Upper lobe of right lung (tissue), 1 donor: ENCODE results near the gene METTL24. TPM values are rescaled to one million over a fixed set of nuclear protein-coding genes. Genes with fewer than 3 reads are reported as not detected.

Source experiments
- ATAC-seq: fragments of 200-7000 bp; cut with Tn5 transposase; one replicate; pipeline ENCODE4 v1.9.1; 2020; ENCODE audit warnings: mild to moderate bottlenecking, moderate library complexity
- DNase-seq: peaks from one replicate; pipeline ENCODE4 v3.0.0-alpha.2; 2020
- H3K27ac ChIP-seq: fragments of 200-600 bp; one replicate; pipeline ENCODE4 v1.8.0; 2022
- H3K27me3 ChIP-seq: fragments of 200-600 bp; one replicate; pipeline ENCODE4 v1.8.0; 2022; ENCODE audit warnings: mild to moderate bottlenecking
- H3K36me3 ChIP-seq: fragments of 200-600 bp; one replicate; pipeline ENCODE4 v1.8.0; 2022
- H3K4me1 ChIP-seq: fragments of 200-600 bp; one replicate; pipeline ENCODE4 v1.8.0; 2022
- H3K4me3 ChIP-seq: fragments of 200-600 bp; one replicate; pipeline ENCODE4 v1.8.0; 2022; ENCODE audit warnings: mild to moderate bottlenecking
- H3K9me3 ChIP-seq: fragments of 200-600 bp; one replicate; pipeline ENCODE4 v1.8.0; 2022
- CTCF ChIP-seq: fragments of 200-600 bp; IDR thresholded peaks from one replicate; pipeline ENCODE4 v1.8.0; 2022; ENCODE audit warnings: antibody characterized with exemption
- intact Hi-C: fragments of 100-400 bp; cut with DNase I; formaldehyde crosslinking; loops from one replicate; pipeline ENCODE4 v1.11.0; 2022
- total RNA-seq: library from RNA; stranded (reverse); fragmentation: NEBNext Ultra II Directional; extraction: Animal tissue kit (Norgen Biotek cat#: 25700); gene quantifications from one replicate; pipeline ENCODE4 v1.2.1, GENCODE V29; 2021
- donor health status: DM: no; HTN: yes; CAD: no; lungs with severe emphysema.

Gene METTL24
- total RNA-seq, 1 donor from 2014 or later, result 3.7 TPM

GRCh38 chr6:110221738-110222137 is 136.4 kb downstream of the METTL24 start:
- intact Hi-C loops, result no loop called here

GRCh38 chr6:110217266-110217665 is 140.9 kb downstream of the METTL24 start:
- H3K4me1 ChIP-seq, result no peaks in the 10 kb centered on the region
- DNase-seq (no peak), ATAC-seq (no peak)
- H3K36me3 ChIP-seq, result peaks cover 91% of the 10 kb centered on the region
- no peak for TF ChIP-seq CTCF
- H3K27ac ChIP-seq, result no peak overlapping the region
- no peaks in the 10 kb centered on the region for H3K27me3 ChIP-seq
- H3K9me3 ChIP-seq, result no peaks in the 10 kb centered on the region
- no peak overlapping the region for H3K4me3 ChIP-seq
- intact Hi-C loops, result no loop called here

More at GRCh38 chr6:110221738-110222137, 136.4 kb downstream of the METTL24 start:
- no peak for TF ChIP-seq CTCF
- Histone ChIP-seq H3K9me3 (no peaks in the 10 kb centered on the region), H3K36me3 (peaks cover 83% of the 10 kb centered on the region), H3K4me3 (no peak overlapping the region), H3K27ac (no peak overlapping the region), H3K4me1 (no peaks in the 10 kb centered on the region), H3K27me3 (no peaks in the 10 kb centered on the region)
- DNase-seq (no peak), ATAC-seq (no peak)

GRCh38 chr6:110216140-110216539 is 142.0 kb downstream of the METTL24 start:
- H3K27ac ChIP-seq, result no peak overlapping the region
- DNase-seq (no peak), ATAC-seq (no peak)
- H3K36me3 ChIP-seq, result peaks cover 94% of the 10 kb centered on the region
- H3K9me3 ChIP-seq, result no peaks in the 10 kb centered on the region
- intact Hi-C loops, result no loop called here
- no peaks in the 10 kb centered on the region for H3K27me3 ChIP-seq
- TF ChIP-seq CTCF, result no peak
- H3K4me3 ChIP-seq, result no peak overlapping the region
- no peaks in the 10 kb centered on the region for H3K4me1 ChIP-seq

- intact Hi-C loops, result no loop called here
- Histone ChIP-seq H3K9me3 (no peaks in the 10 kb centered on the region), H3K36me3 (peaks cover 94% of the 10 kb centered on the region), H3K27ac (no peak overlapping the region), H3K4me3 (no peak overlapping the region), H3K4me1 (no peaks in the 10 kb centered on the region), H3K27me3 (no peaks in the 10 kb centered on the region)
- no peak for TF ChIP-seq CTCF
- ATAC-seq, result no peak
- no peak for DNase-seq
These were observed 143.8 kb downstream of the METTL24 start for GRCh38 chr6:110214338-110214737.

GRCh38 chr6:110211753-110212152 is 146.4 kb downstream of the METTL24 start:
- no peaks in the 10 kb centered on the region for H3K9me3 ChIP-seq
- H3K4me1 ChIP-seq, result no peaks in the 10 kb centered on the region
- H3K4me3 ChIP-seq, result no peak overlapping the region
- no peaks in the 10 kb centered on the region for H3K27me3 ChIP-seq
- DNase-seq, result no peak
- intact Hi-C loops, result no loop called here
- H3K27ac ChIP-seq, result no peak overlapping the region
- no peak for TF ChIP-seq CTCF
- no peak for ATAC-seq
- H3K36me3 ChIP-seq, result peaks cover 93% of the 10 kb centered on the region

GRCh38 chr6:110207652-110208051 is 150.5 kb downstream of the METTL24 start:
- Histone ChIP-seq H3K9me3 (no peaks in the 10 kb centered on the region), H3K36me3 (peaks cover 52% of the 10 kb centered on the region), H3K4me1 (no peaks in the 10 kb centered on the region), H3K27me3 (no peaks in the 10 kb centered on the region), H3K4me3 (no peak overlapping the region), H3K27ac (no peak overlapping the region)
- TF ChIP-seq CTCF, result no peak
- intact Hi-C loops, result no loop called here
- DNase-seq (no peak), ATAC-seq (no peak)
